ENCODE data around the gene ADCY7.

- TF ChIP-seq CTCF (conservative IDR thresholded peaks at IDR 0.05 in 1 of 2, IDR thresholded peaks at IDR 0.05 in 1 of 2; ENCODE audit: low read depth in 1 of 2, low read length in 2 of 2) (no peak), EZH2 (IDR thresholded peaks at IDR 0.05; ENCODE audit: low read length, missing control alignments) (no peak)
These were observed 840 bp downstream of the ADCY7 start for GRCh38 chr16:50267151-50267631.
